ENCODE measurements around the gene MTCH1. TPM values are rescaled to one million over a fixed set of nuclear protein-coding genes. Genes with fewer than 3 reads are reported as not detected.

Gene MTCH1
- total and polyA plus RNA-seq, 8 donors, result 145 to 192 (median 164) TPM

DNA sequence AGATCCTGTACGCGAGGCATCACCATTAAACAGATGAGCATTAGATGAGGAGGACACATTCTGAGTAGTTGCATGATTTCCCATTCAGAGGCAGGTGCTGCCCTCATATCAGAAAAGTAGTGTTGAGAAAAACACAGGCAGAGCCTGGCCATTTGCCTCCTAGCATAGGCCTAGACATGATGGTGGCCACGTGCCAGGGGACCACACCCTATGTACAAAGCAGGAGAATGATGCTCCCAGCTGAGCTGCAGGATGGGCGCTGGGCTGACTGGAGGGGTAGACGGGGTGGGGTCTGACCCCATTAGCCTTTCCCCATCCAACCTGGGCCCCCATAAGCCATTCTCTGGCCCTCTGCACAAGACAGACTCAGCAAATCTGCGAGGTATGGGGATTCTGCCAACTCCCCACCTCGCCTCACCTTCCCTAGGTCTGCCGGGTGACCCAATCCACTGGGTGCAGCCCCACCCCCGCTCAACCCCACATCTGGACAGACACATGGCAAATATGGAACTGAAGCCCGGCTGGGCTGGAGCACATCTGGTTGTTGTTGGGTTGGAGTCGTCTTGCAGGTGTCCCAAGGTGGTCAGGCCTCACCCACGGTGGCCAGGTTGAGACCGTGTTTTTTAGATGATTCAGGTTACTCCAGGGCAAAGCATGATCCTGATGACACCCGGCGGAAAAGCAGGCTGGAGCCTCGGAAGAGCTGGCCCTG is 17.6 kb downstream of the MTCH1 start:
- H3K27ac ChIP-seq, result no peak overlapping the region
- ATAC-seq, result no peak

DNA sequence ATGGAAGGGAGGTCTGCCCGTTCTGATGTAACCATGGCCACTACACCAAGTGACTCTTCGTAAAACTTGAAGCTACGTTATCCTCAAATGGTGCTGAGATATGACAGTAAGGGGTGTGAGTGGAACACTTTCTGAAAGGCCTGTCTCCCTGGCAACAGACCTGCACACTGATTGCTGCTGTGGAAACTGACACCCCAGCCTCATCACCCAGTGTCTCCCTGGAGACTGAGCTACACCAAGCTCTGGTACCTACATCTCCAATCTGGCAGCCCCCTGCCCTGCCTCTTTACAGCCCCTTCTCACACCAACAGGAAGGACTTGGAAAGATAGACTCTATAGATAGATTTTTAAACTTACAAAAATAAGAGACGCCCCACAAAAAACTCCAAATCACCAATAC is 18.2 kb downstream of the MTCH1 start:
- Histone ChIP-seq H3K4me3 (no peak overlapping the region), H3K27me3 (no peaks in the 10 kb centered on the region), H3K36me3 (peaks cover 6 to 65% of the 10 kb centered on the region in 2 donors), H3K9me3 (no peaks in the 10 kb centered on the region), H3K27ac (no peak overlapping the region), H3K4me1 (peaks cover 0 to 23% of the 10 kb centered on the region in 2 donors)
- intact Hi-C loops (cut with DNase I), result no loop called here
- no peak for TF ChIP-seq CTCF (IDR thresholded peaks at IDR 0.05)
- DNase-seq (no peak), ATAC-seq (no peak)

More for the DNA sequence above, 17.6 kb downstream of the MTCH1 start:
- no peaks in the 10 kb centered on the region for H3K9me3 ChIP-seq
- intact Hi-C loops (cut with DNase I), result no loop called here
- no peak for TF ChIP-seq CTCF (IDR thresholded peaks at IDR 0.05)
- no peak for DNase-seq
- no peak overlapping the region for H3K4me3 ChIP-seq
- peaks cover 6 to 72% of the 10 kb centered on the region in 2 donors for H3K36me3 ChIP-seq
- H3K4me1 ChIP-seq, result peaks cover 0 to 17% of the 10 kb centered on the region in 2 donors
- H3K27me3 ChIP-seq, result no peaks in the 10 kb centered on the region

DNA sequence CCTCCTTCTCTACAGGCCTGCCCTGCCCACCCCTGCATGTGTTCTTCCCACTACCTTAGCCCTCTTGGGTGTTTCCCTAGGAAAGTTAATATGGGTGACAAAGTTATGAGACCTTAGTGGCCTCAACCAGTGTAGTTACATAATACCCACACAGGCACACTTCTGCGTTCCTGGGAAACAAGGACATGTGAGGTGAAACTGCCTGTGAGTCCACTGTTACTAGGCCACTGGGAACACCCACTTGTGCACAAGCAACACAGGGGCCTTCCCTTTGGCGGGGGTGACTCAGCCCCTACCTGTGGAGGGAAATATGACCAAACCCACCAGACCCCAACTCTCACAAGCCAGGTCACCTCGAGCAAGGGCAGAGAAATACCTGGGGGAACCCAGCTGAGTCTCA is 18.7 kb downstream of the MTCH1 start:
- no peak for TF ChIP-seq CTCF (IDR thresholded peaks at IDR 0.05)
- H3K27ac ChIP-seq, result no peak overlapping the region
- ATAC-seq (no peak), DNase-seq (no peak)
- intact Hi-C loops (cut with DNase I), result no loop called here
- no peak overlapping the region for H3K4me3 ChIP-seq
- no peaks in the 10 kb centered on the region for H3K9me3 ChIP-seq
- peaks cover 0 to 23% of the 10 kb centered on the region in 2 donors for H3K4me1 ChIP-seq
- peaks cover 6 to 60% of the 10 kb centered on the region in 2 donors for H3K36me3 ChIP-seq
- no peaks in the 10 kb centered on the region for H3K27me3 ChIP-seq

DNA sequence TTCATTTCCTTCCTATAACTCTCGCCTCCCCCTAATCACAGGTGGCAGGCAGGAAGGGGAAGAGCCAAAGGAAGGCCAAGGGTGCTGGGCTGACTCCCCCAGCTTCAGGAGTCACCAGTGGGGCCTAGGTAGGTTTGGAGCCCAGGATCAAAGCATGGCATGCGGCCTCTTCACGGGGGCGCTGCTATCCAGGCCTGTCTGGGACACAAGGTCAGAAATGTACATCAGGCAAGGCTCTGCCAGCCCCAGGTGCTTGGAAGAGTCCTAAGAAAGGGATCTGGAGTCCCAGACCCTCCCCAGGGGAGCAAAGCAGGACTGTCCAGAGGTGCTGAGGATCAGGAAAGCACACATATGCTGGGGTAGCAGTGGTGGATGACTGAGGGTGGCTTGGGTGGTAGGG is 21.1 kb downstream of the MTCH1 start:
- Histone ChIP-seq H3K4me3 (no peak overlapping the region), H3K36me3 (peaks cover under 1 to 36% of the 10 kb centered on the region in 2 donors), H3K27me3 (peaks cover 0 to 17% of the 10 kb centered on the region in 2 donors), H3K9me3 (no peaks in the 10 kb centered on the region), H3K4me1 (peaks cover 0 to 26% of the 10 kb centered on the region in 2 donors), H3K27ac (no peak overlapping the region)
- DNase-seq (no peak), ATAC-seq (no peak)
- intact Hi-C loops (cut with DNase I), result no loop called here
- no peak for TF ChIP-seq CTCF (IDR thresholded peaks at IDR 0.05)

DNA sequence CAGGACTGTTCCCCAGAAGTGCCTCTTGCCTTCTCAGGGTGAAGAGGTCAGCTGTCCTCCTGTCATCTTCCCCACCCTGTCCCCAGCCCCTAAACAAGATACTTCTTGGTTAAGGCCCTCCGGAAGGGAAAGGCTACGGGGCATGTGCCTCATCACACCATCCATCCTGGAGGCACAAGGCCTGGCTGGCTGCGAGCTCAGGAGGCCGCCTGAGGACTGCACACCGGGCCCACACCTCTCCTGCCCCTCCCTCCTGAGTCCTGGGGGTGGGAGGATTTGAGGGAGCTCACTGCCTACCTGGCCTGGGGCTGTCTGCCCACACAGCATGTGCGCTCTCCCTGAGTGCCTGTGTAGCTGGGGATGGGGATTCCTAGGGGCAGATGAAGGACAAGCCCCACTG is 21.6 kb downstream of the MTCH1 start:
- Histone ChIP-seq H3K9me3 (no peaks in the 10 kb centered on the region), H3K27me3 (peaks cover 0 to 17% of the 10 kb centered on the region in 2 donors), H3K36me3 (peaks cover 0 to 31% of the 10 kb centered on the region in 2 donors), H3K27ac (no peak overlapping the region), H3K4me1 (peaks cover 0 to 26% of the 10 kb centered on the region in 2 donors), H3K4me3 (no peak overlapping the region)
- intact Hi-C loops (cut with DNase I), result no loop called here
- DNase-seq (no peak), ATAC-seq (no peak)
- no peak for TF ChIP-seq CTCF (IDR thresholded peaks at IDR 0.05)
